ENCODE results near the gene CLASP2. TPM values are rescaled to one million over a fixed set of nuclear protein-coding genes. Genes with fewer than 3 reads are reported as not detected.

CLASP2 gene
- total RNA-seq, 6 experiments from 2014 or later = 32.8 to 37.6 (median 34.8) TPM

- peaks cover 3% of the 10 kb centered on the region for H3K27me3 Mint-ChIP-seq (ENCODE audit: insufficient read depth)
- TF ChIP-seq CTCF (IDR thresholded peaks at IDR 0.05) = no peak
- H3K4me3 Mint-ChIP-seq = no peak overlapping the region
- H3K4me1 Mint-ChIP-seq (ENCODE audit: low read depth) = peaks cover 11% of the 10 kb centered on the region
- H3K27ac Mint-ChIP-seq = peak overlapping the region; percentile 4; the same call in 1 of the 2 replicates
- peaks cover 11% of the 10 kb centered on the region for H3K9me3 Mint-ChIP-seq
- H3K36me3 Mint-ChIP-seq (ENCODE audit: low read depth) = peaks cover 7% of the 10 kb centered on the region; the same call in 1 of the 2 replicates
- DNase-seq = peak; percentile 22
Observed at GRCh38 chr3:33749546-33750210, 31.6 kb upstream of the CLASP2 start.

GRCh38 chr3:33746416-33747116, 28.5 kb upstream of the CLASP2 start:
- DNase-seq = no peak
- Mint-ChIP-seq H3K9me3 (no peaks in the 10 kb centered on the region), H3K4me1 (ENCODE audit: low read depth) (peaks cover 11% of the 10 kb centered on the region), H3K27me3 (ENCODE audit: insufficient read depth) (no peaks in the 10 kb centered on the region; the same call in none of the 2 replicates), H3K36me3 (ENCODE audit: low read depth) (no peaks in the 10 kb centered on the region), H3K4me3 (no peak overlapping the region), H3K27ac (no peak overlapping the region)
- no peak for TF ChIP-seq CTCF (IDR thresholded peaks at IDR 0.05)

- H3K4me1 Mint-ChIP-seq (ENCODE audit: low read depth) = no peaks in the 10 kb centered on the region
- H3K27me3 Mint-ChIP-seq (ENCODE audit: insufficient read depth) = peaks cover 10% of the 10 kb centered on the region
- H3K9me3 Mint-ChIP-seq = peaks cover 11% of the 10 kb centered on the region
- no peak overlapping the region for H3K4me3 Mint-ChIP-seq
- H3K27ac Mint-ChIP-seq = no peak overlapping the region
- DNase-seq = no peak
- H3K36me3 Mint-ChIP-seq (ENCODE audit: low read depth) = peaks cover 5% of the 10 kb centered on the region; the same call in 1 of the 2 replicates
- TF ChIP-seq CTCF (IDR thresholded peaks at IDR 0.05) = no peak
Observed at GRCh38 chr3:33737146-33737545, 19.1 kb upstream of the CLASP2 start.

GRCh38 chr3:33732394-33732793, 14.3 kb upstream of the CLASP2 start:
- no peak for DNase-seq
- H3K27me3 Mint-ChIP-seq (ENCODE audit: insufficient read depth) = peaks cover 5% of the 10 kb centered on the region
- no peak overlapping the region for H3K4me3 Mint-ChIP-seq
- peaks cover 5% of the 10 kb centered on the region; the same call in 1 of the 2 replicates for H3K36me3 Mint-ChIP-seq (ENCODE audit: low read depth)
- peak; percentile 58 for TF ChIP-seq CTCF (IDR thresholded peaks at IDR 0.05)
- peaks cover 19% of the 10 kb centered on the region for H3K9me3 Mint-ChIP-seq
- no peaks in the 10 kb centered on the region for H3K4me1 Mint-ChIP-seq (ENCODE audit: low read depth)
- no peak overlapping the region for H3K27ac Mint-ChIP-seq

GRCh38 chr3:33729993-33730392, 11.9 kb upstream of the CLASP2 start:
- Mint-ChIP-seq H3K36me3 (ENCODE audit: low read depth) (peaks cover 5% of the 10 kb centered on the region; the same call in 1 of the 2 replicates), H3K27ac (no peak overlapping the region), H3K4me1 (ENCODE audit: low read depth) (0 out of 2 replicates have a peak, but pooled peaks cover 6% of the 10 kb centered on the region)

More at GRCh38 chr3:33729993-33730392, 11.9 kb upstream of the CLASP2 start:
- no peak overlapping the region for H3K4me3 Mint-ChIP-seq
- H3K27me3 Mint-ChIP-seq (ENCODE audit: insufficient read depth) = no peaks in the 10 kb centered on the region; the same call in 1 of the 2 replicates
- TF ChIP-seq CTCF (IDR thresholded peaks at IDR 0.05) = no peak
- no peak for DNase-seq
- H3K9me3 Mint-ChIP-seq = peaks cover 19% of the 10 kb centered on the region

All from HFFc6 (cell line).